ENCODE measurements around the gene SLC17A8. TPM values are rescaled to one million over a fixed set of nuclear protein-coding genes. Genes with fewer than 3 reads are reported as not detected.
"Not testable (repeated sequence)": the region's sequence is repeated elsewhere in the genome, so short reads cannot be mapped to it uniquely, and the experiment has no call there.

The SLC17A8 gene
- not detected in 2 replicates for total RNA-seq (2022)
- Bru-seq, nascent RNA, result percentile 9 among the genes with signal in this experiment
- percentile 38 among the genes with signal in this experiment for BruChase-seq, experiment 1, labeled RNA remaining after a 6-hour chase
- percentile 23 among the genes with signal in this experiment for BruChase-seq, experiment 2, labeled RNA remaining after a 2-hour chase
- long read RNA-seq, result 0 reads

GRCh38 chr12:100356644-100357223 lies at the start of gene SLC17A8:
Gene SLC17A8, plus strand, starts transcription at chr12:100357074. Its CDS starts 318 bp downstream, at chr12:100357392.
- H3K4me1 Mint-ChIP-seq (ENCODE audit: insufficient read depth, unreplicated experiment), result peaks cover 5% of the 10 kb centered on the region
- peaks cover 32% of the 10 kb centered on the region for H3K27me3 Mint-ChIP-seq (ENCODE audit: insufficient read depth, unreplicated experiment)
- intact Hi-C loops (cut with micrococcal nuclease), result no loop called here
- no peaks in the 10 kb centered on the region for H3K36me3 Mint-ChIP-seq (ENCODE audit: insufficient read depth, unreplicated experiment)
- no peak for DNase-seq (ENCODE audit: unreplicated experiment)
- no TSS peak for BruUV-seq (replicated peaks)
- ChIA-PET CTCF (interaction anchor here (0.6 to 2.1 kb wide), 6 partner anchors 8 to 1733 kb away, joined by 3 to 12 read pairs (median 5); no protein-coding TSS in a partner anchor), POLR2A (no interaction called here)
- H3K27ac Mint-ChIP-seq (ENCODE audit: low read depth, unreplicated experiment), result no peak within 1 kb of the TSS
- no peak within 1 kb of the TSS for H3K4me3 Mint-ChIP-seq (ENCODE audit: unreplicated experiment)
- TF ChIP-seq, protein P1, sequence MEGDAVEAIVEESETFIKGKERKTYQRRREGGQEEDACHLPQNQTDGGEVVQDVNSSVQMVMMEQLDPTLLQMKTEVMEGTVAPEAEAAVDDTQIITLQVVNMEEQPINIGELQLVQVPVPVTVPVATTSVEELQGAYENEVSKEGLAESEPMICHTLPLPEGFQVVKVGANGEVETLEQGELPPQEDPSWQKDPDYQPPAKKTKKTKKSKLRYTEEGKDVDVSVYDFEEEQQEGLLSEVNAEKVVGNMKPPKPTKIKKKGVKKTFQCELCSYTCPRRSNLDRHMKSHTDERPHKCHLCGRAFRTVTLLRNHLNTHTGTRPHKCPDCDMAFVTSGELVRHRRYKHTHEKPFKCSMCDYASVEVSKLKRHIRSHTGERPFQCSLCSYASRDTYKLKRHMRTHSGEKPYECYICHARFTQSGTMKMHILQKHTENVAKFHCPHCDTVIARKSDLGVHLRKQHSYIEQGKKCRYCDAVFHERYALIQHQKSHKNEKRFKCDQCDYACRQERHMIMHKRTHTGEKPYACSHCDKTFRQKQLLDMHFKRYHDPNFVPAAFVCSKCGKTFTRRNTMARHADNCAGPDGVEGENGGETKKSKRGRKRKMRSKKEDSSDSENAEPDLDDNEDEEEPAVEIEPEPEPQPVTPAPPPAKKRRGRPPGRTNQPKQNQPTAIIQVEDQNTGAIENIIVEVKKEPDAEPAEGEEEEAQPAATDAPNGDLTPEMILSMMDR (IDR thresholded peaks at IDR 0.05; ENCODE audit: unreplicated experiment), result no peak
- H3K9me3 Mint-ChIP-seq (ENCODE audit: unreplicated experiment), result no peaks in the 10 kb centered on the region

- CTCF ChIA-PET, result interaction anchor here (1.0 kb wide), 1 partner anchor 24 kb away, joined by 3 read pairs; no protein-coding TSS in a partner anchor
- H3K27ac Mint-ChIP-seq (ENCODE audit: low read depth, unreplicated experiment); H3K4me3 Mint-ChIP-seq (ENCODE audit: unreplicated experiment); POLR2A ChIA-PET; BruUV-seq (replicated peaks); DNase-seq (ENCODE audit: unreplicated experiment); H3K4me1 Mint-ChIP-seq (ENCODE audit: insufficient read depth, unreplicated experiment); H3K27me3 Mint-ChIP-seq (ENCODE audit: insufficient read depth, unreplicated experiment); intact Hi-C loops (cut with micrococcal nuclease): not testable (repeated sequence)
- H3K9me3 Mint-ChIP-seq (ENCODE audit: unreplicated experiment), result peaks cover 23% of the 10 kb centered on the region
- H3K36me3 Mint-ChIP-seq (ENCODE audit: insufficient read depth, unreplicated experiment), result peaks cover 42% of the 10 kb centered on the region
Observed at GRCh38 chr12:100308138-100308537, 48.7 kb upstream of the SLC17A8 start.

GRCh38 chr12:100311317-100311716 lies 45.6 kb upstream of the SLC17A8 start:
- ChIA-PET CTCF (interaction anchor here (0.5 kb wide), 2 partner anchors 11 to 502 kb away, joined by 3 read pairs; no protein-coding TSS in a partner anchor), POLR2A (no interaction called here)
- Mint-ChIP-seq H3K27me3 (ENCODE audit: insufficient read depth, unreplicated experiment) (no peaks in the 10 kb centered on the region), H3K9me3 (ENCODE audit: unreplicated experiment) (peaks cover 7% of the 10 kb centered on the region), H3K4me3 (ENCODE audit: unreplicated experiment) (no peak overlapping the region), H3K36me3 (ENCODE audit: insufficient read depth, unreplicated experiment) (peaks cover 40% of the 10 kb centered on the region), H3K4me1 (ENCODE audit: insufficient read depth, unreplicated experiment) (no peaks in the 10 kb centered on the region), H3K27ac (ENCODE audit: low read depth, unreplicated experiment) (no peak overlapping the region)
- DNase-seq (ENCODE audit: unreplicated experiment), result no peak
- TF ChIP-seq, protein P1 (IDR thresholded peaks at IDR 0.05; ENCODE audit: unreplicated experiment), result no peak
- intact Hi-C loops (cut with micrococcal nuclease), result no loop called here
- no TSS peak for BruUV-seq (replicated peaks)

GRCh38 chr12:100317371-100317770 lies 39.5 kb upstream of the SLC17A8 start:
- Mint-ChIP-seq H3K27ac (ENCODE audit: low read depth, unreplicated experiment) (no peak overlapping the region), H3K9me3 (ENCODE audit: unreplicated experiment) (no peaks in the 10 kb centered on the region), H3K27me3 (ENCODE audit: insufficient read depth, unreplicated experiment) (no peaks in the 10 kb centered on the region), H3K36me3 (ENCODE audit: insufficient read depth, unreplicated experiment) (peaks cover 46% of the 10 kb centered on the region), H3K4me1 (ENCODE audit: insufficient read depth, unreplicated experiment) (no peaks in the 10 kb centered on the region), H3K4me3 (ENCODE audit: unreplicated experiment) (no peak overlapping the region)
- TF ChIP-seq, protein P1 (IDR thresholded peaks at IDR 0.05; ENCODE audit: unreplicated experiment), result no peak
- ChIA-PET CTCF (interaction anchor here (0.5 to 1.1 kb wide), 5 partner anchors 20 to 136 kb away, joined by 3 to 6 read pairs (median 4); no protein-coding TSS in a partner anchor), POLR2A (no interaction called here)
- no TSS peak for BruUV-seq (replicated peaks)
- no peak for DNase-seq (ENCODE audit: unreplicated experiment)
- intact Hi-C loops (cut with micrococcal nuclease), result no loop called here
